ENCODE measurements around the gene RAD51B. TPM values are rescaled to one million over a fixed set of nuclear protein-coding genes. Genes with fewer than 3 reads are reported as not detected.
A peak's percentile ranks its signal among the peaks of the same experiment; 100 is the strongest.

Gene RAD51B
- total RNA-seq, 2 donors from 2014 or later: 9.3 to 12.1 TPM

GRCh38 chr14:68577802-68578541 lies 758.4 kb downstream of the RAD51B start:
- Histone ChIP-seq H3K9me3 (no peaks in the 10 kb centered on the region), H3K27ac (no peak overlapping the region), H3K27me3 (replicated peaks; ENCODE audit: insufficient read depth) (no peaks in the 10 kb centered on the region), H3K36me3 (no peaks in the 10 kb centered on the region), H3K4me3 (peak overlapping the region; percentile 15), H3K4me1 (ENCODE audit: control insufficient read depth in 1 of 2, low read depth in 2 of 2) (peaks cover 0 to 4% of the 10 kb centered on the region in 2 donors)
- DNase-seq (ENCODE audit: low spot score) (peak; percentile 38), ATAC-seq (ENCODE audit: insufficient number of reproducible peaks, low FRiP score, low read depth) (peak; percentile 33)
- no peak for TF ChIP-seq CTCF (IDR thresholded peaks at IDR 0.05)

- ATAC-seq (ENCODE audit: insufficient number of reproducible peaks, low FRiP score, low read depth) (no peak), DNase-seq (ENCODE audit: low spot score) (no peak)
- H3K9me3 ChIP-seq: no peaks in the 10 kb centered on the region
- peaks cover 0 to 4% of the 10 kb centered on the region in 2 donors for H3K4me1 ChIP-seq (ENCODE audit: control insufficient read depth in 1 of 2, low read depth in 2 of 2)
- H3K27me3 ChIP-seq (replicated peaks; ENCODE audit: insufficient read depth): no peaks in the 10 kb centered on the region
- H3K4me3 ChIP-seq: no peak overlapping the region
- H3K27ac ChIP-seq: no peak overlapping the region
- TF ChIP-seq CTCF (IDR thresholded peaks at IDR 0.05): no peak
- no peaks in the 10 kb centered on the region for H3K36me3 ChIP-seq
These were observed 759.0 kb downstream of the RAD51B start for GRCh38 chr14:68578597-68578996.

- no peak for ATAC-seq (ENCODE audit: insufficient number of reproducible peaks, low FRiP score, low read depth)
- Histone ChIP-seq H3K36me3 (no peaks in the 10 kb centered on the region), H3K4me3 (no peak overlapping the region), H3K27ac (no peak overlapping the region), H3K9me3 (no peaks in the 10 kb centered on the region), H3K27me3 (replicated peaks; ENCODE audit: insufficient read depth) (no peaks in the 10 kb centered on the region), H3K4me1 (ENCODE audit: control insufficient read depth in 1 of 2, low read depth in 2 of 2) (peaks cover 0 to 4% of the 10 kb centered on the region in 2 donors)
- TF ChIP-seq CTCF (IDR thresholded peaks at IDR 0.05): no peak
- no peak for DNase-seq (ENCODE audit: low spot score)
These were observed 760.6 kb downstream of the RAD51B start for GRCh38 chr14:68580096-68580645.

GRCh38 chr14:68580671-68581070 lies 761.1 kb downstream of the RAD51B start:
- no peak for TF ChIP-seq CTCF (IDR thresholded peaks at IDR 0.05)
- Histone ChIP-seq H3K4me3 (no peak overlapping the region), H3K27ac (no peak overlapping the region), H3K36me3 (no peaks in the 10 kb centered on the region), H3K9me3 (no peaks in the 10 kb centered on the region), H3K4me1 (ENCODE audit: control insufficient read depth in 1 of 2, low read depth in 2 of 2) (peaks cover 4% of the 10 kb centered on the region in 2 donors), H3K27me3 (replicated peaks; ENCODE audit: insufficient read depth) (no peaks in the 10 kb centered on the region)
- DNase-seq (ENCODE audit: low spot score) (no peak), ATAC-seq (ENCODE audit: insufficient number of reproducible peaks, low FRiP score, low read depth) (no peak)

GRCh38 chr14:68583548-68584280 lies 764.1 kb downstream of the RAD51B start:
- H3K4me1 ChIP-seq (ENCODE audit: control insufficient read depth in 1 of 2, low read depth in 2 of 2): peaks cover 0 to 12% of the 10 kb centered on the region in 2 donors
- TF ChIP-seq CTCF (IDR thresholded peaks at IDR 0.05): no peak
- DNase-seq (ENCODE audit: low spot score) (no peak), ATAC-seq (ENCODE audit: insufficient number of reproducible peaks, low FRiP score, low read depth) (no peak)
- no peak overlapping the region for H3K27ac ChIP-seq
- no peaks in the 10 kb centered on the region for H3K27me3 ChIP-seq (replicated peaks; ENCODE audit: insufficient read depth)
- H3K36me3 ChIP-seq: no peaks in the 10 kb centered on the region
- H3K4me3 ChIP-seq: no peak overlapping the region
- H3K9me3 ChIP-seq: no peaks in the 10 kb centered on the region

Data from thoracic aorta (tissue), 2 donors.